ENCODE data around the gene TMEM221.

TMEM221 gene

DNA sequence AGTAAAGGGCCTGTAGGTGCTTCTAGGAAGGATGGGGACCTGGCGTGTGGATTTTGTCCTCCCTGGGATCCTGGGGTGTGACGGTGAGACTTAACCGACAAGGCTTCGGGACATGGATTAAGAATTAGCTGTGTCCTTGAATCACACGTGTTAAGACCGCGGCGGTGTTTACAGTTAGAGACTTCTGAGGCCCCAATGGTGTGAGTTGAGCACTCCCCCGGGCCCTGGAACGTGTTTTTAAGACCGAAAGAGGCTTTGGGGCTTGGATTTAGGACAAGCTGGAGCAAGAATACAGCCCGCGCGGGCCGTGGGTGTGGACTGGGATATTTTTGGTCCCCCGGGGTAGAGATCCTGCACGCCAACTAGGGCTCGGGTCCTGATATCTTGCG is 20.6 kb upstream of the TMEM221 start:
- Histone ChIP-seq H3K79me2 (ENCODE audit: insufficient read depth, low read length) (no peaks in the 10 kb centered on the region), H2AFZ (ENCODE audit: low read length) (no peak overlapping the region), H3K4me3 (ENCODE audit: low read depth, low read length, poor library complexity, severe bottlenecking) (peak overlapping the region; percentile 74), H3K36me3 (ENCODE audit: insufficient read depth, low read length) (no peaks in the 10 kb centered on the region), H3K4me2 (ENCODE audit: low read length) (peak overlapping the region; percentile 90), H4K20me1 (ENCODE audit: insufficient read depth, low read length) (no peaks in the 10 kb centered on the region), H3K4me1 (ENCODE audit: insufficient read depth, low read length, severe bottlenecking) (peaks cover 12% of the 10 kb centered on the region), H3K9ac (ENCODE audit: low read length) (peak overlapping the region; percentile 24; the same call in 1 of the 2 replicates), H3F3A (ENCODE audit: insufficient read depth, low read length) (no peaks in the 10 kb centered on the region), H3K27me3 (ENCODE audit: insufficient read depth, low read length) (peaks cover 4% of the 10 kb centered on the region; the same call in 1 of the 2 replicates), H3K9me3 (ENCODE audit: low read length) (no peaks in the 10 kb centered on the region), H3K27ac (ENCODE audit: low read depth, low read length, poor library complexity, severe bottlenecking) (no peak overlapping the region), H3K9me2 (ENCODE audit: low read depth, low read length) (no peaks in the 10 kb centered on the region)
- TF ChIP-seq EZH2 (IDR thresholded peaks at IDR 0.05; ENCODE audit: borderline replicate concordance, low read length): no peak
- TF ChIP-seq, protein P1, sequence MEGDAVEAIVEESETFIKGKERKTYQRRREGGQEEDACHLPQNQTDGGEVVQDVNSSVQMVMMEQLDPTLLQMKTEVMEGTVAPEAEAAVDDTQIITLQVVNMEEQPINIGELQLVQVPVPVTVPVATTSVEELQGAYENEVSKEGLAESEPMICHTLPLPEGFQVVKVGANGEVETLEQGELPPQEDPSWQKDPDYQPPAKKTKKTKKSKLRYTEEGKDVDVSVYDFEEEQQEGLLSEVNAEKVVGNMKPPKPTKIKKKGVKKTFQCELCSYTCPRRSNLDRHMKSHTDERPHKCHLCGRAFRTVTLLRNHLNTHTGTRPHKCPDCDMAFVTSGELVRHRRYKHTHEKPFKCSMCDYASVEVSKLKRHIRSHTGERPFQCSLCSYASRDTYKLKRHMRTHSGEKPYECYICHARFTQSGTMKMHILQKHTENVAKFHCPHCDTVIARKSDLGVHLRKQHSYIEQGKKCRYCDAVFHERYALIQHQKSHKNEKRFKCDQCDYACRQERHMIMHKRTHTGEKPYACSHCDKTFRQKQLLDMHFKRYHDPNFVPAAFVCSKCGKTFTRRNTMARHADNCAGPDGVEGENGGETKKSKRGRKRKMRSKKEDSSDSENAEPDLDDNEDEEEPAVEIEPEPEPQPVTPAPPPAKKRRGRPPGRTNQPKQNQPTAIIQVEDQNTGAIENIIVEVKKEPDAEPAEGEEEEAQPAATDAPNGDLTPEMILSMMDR (IDR thresholded peaks at IDR 0.05; ENCODE audit: low read length): no peak

DNA sequence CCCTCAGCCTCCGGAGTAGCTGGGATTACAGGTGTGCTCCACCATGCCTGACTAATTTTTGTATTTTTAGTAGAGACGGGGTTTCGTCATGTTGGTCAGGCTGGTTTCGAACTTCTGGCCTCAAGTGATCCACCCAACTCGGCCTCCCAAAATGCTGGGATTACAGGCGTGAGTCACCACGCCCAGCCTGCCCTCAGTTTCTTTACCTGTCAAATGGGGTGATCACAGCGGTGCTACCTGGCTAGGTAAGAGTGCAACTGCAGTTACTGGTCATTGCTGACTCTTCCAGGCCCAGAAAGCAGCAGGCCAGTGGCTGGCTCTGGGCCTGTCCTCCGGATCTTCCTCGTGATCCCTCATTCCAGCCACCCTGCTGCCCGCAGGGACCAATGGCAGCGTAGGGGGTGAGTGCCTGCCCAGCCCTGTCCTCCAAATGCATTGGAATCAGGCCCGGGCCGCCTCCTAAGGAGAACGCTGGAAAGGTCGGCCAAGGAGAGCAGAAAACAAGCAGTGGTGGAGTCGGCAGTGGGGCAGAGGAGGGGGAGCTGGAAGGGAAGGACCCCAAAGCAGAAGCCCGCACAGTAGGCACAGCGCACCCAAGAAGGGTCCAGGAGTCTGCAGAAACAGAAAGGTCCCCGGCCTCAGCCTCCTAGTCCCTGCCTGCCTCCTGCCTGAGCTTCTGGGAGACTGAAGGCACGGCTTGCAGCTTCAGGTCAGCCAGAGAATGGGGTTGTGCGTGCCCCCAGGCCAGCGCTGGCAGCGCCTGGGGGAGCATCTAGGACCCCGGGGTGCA is 20.0 kb upstream of the TMEM221 start:
- H3K79me2 ChIP-seq (ENCODE audit: insufficient read depth, low read length): no peaks in the 10 kb centered on the region
- H3K9me2 ChIP-seq (ENCODE audit: low read depth, low read length): no peaks in the 10 kb centered on the region
- no peak overlapping the region for H3K4me3 ChIP-seq (ENCODE audit: low read depth, low read length, poor library complexity, severe bottlenecking)
- no peak overlapping the region for H3K27ac ChIP-seq (ENCODE audit: low read depth, low read length, poor library complexity, severe bottlenecking)
- peaks cover 12% of the 10 kb centered on the region for H3K4me1 ChIP-seq (ENCODE audit: insufficient read depth, low read length, severe bottlenecking)
- H3K4me2 ChIP-seq (ENCODE audit: low read length): no peak overlapping the region
- no peaks in the 10 kb centered on the region for H3F3A ChIP-seq (ENCODE audit: insufficient read depth, low read length)
- no peaks in the 10 kb centered on the region for H3K36me3 ChIP-seq (ENCODE audit: insufficient read depth, low read length)
- H4K20me1 ChIP-seq (ENCODE audit: insufficient read depth, low read length): no peaks in the 10 kb centered on the region
- no peak overlapping the region for H2AFZ ChIP-seq (ENCODE audit: low read length)
- no peak overlapping the region for H3K9ac ChIP-seq (ENCODE audit: low read length)
- peaks cover 4% of the 10 kb centered on the region; the same call in 1 of the 2 replicates for H3K27me3 ChIP-seq (ENCODE audit: insufficient read depth, low read length)
- no peaks in the 10 kb centered on the region for H3K9me3 ChIP-seq (ENCODE audit: low read length)
- TF ChIP-seq EZH2 (IDR thresholded peaks at IDR 0.05; ENCODE audit: borderline replicate concordance, low read length): no peak
- TF ChIP-seq, protein P1 (IDR thresholded peaks at IDR 0.05; ENCODE audit: low read length): no peak

DNA sequence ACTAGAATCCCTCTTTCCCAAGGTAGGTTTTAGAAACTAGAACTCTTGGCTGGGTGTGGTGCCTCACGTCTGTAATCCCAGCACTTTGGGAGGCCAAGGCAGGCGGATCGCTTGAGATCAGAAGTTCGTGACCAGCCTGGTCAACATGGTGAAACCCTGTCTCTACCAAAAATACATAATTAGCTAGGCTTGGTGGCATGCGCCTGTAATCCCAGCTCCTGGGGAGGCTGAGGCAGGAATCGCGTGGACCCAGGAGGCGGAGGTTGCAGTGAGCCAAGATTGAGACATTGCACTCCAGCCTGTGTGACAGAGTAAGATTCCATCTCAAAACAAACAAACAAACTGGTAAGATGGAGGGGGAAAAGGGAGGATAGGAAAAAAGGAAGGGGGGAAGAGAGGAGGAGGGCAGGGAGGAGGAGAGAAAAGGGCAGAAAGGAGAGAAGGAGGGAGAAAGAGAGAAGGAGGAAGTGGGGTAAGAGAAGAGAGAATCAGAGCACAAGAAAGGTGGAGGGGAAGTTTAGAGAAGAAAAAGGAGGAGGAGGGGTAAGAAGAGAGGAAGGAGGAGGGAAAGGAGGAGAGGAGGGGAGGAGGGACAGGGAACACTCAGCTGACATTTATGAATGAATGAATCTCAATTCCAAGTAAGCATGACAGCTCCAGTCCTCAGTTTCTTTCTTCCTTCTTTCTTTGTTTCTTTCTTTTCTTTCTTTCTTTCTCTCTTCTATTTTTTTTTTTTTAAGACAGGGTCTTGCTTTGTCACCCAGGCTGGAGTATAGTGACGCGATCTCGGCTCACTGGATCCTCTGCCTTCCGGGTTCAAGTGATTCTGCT is 19.2 kb upstream of the TMEM221 start:
- H3K4me1 ChIP-seq (ENCODE audit: insufficient read depth, low read length, severe bottlenecking): peaks cover 12% of the 10 kb centered on the region
- no peak overlapping the region for H2AFZ ChIP-seq (ENCODE audit: low read length)
- no peak overlapping the region for H3K4me3 ChIP-seq (ENCODE audit: low read depth, low read length, poor library complexity, severe bottlenecking)
- no peak overlapping the region for H3K9ac ChIP-seq (ENCODE audit: low read length)
- TF ChIP-seq, protein P1 (IDR thresholded peaks at IDR 0.05; ENCODE audit: low read length): no peak
- no peak for TF ChIP-seq EZH2 (IDR thresholded peaks at IDR 0.05; ENCODE audit: borderline replicate concordance, low read length)
- no peaks in the 10 kb centered on the region for H3K79me2 ChIP-seq (ENCODE audit: insufficient read depth, low read length)
- H3K9me3 ChIP-seq (ENCODE audit: low read length): no peaks in the 10 kb centered on the region
- no peak overlapping the region for H3K4me2 ChIP-seq (ENCODE audit: low read length)
- no peaks in the 10 kb centered on the region for H3K9me2 ChIP-seq (ENCODE audit: low read depth, low read length)
- no peak overlapping the region for H3K27ac ChIP-seq (ENCODE audit: low read depth, low read length, poor library complexity, severe bottlenecking)
- no peaks in the 10 kb centered on the region for H3K36me3 ChIP-seq (ENCODE audit: insufficient read depth, low read length)
- H4K20me1 ChIP-seq (ENCODE audit: insufficient read depth, low read length): no peaks in the 10 kb centered on the region
- H3K27me3 ChIP-seq (ENCODE audit: insufficient read depth, low read length): peaks cover 4% of the 10 kb centered on the region; the same call in 1 of the 2 replicates
- H3F3A ChIP-seq (ENCODE audit: insufficient read depth, low read length): no peaks in the 10 kb centered on the region

All from OCI-LY1 (cell line).